Large intestine (tissue), 3 donors: ENCODE data around the gene NKTR. TPM values are rescaled to one million over a fixed set of nuclear protein-coding genes. Genes with fewer than 3 reads are reported as not detected.
"Not testable (repeated sequence)": the region's sequence is repeated elsewhere in the genome, so short reads cannot be mapped to it uniquely, and the experiment has no call there.

ENCODE experiments used
- DNase-seq, 2 donors: peaks; one replicate each; pipeline versions ENCODE4 v3.0.0 to v3.0.0-alpha.2; 2013
- H3K27ac ChIP-seq: one replicate; pipeline ENCODE4 v1.5.1; 2013; ENCODE audit warnings: low read length
- H3K27me3 ChIP-seq: 2 replicates; pipeline ENCODE4 v1.6.1; 2013; ENCODE audit warnings: low read length; ENCODE audit not compliant: control insufficient read depth, insufficient read depth
- H3K36me3 ChIP-seq: 2 replicates; pipeline ENCODE4 v1.6.1; 2013; ENCODE audit warnings: low read length; ENCODE audit not compliant: control insufficient read depth, insufficient read depth
- H3K4me1 ChIP-seq: one replicate; pipeline ENCODE4 v1.6.1; 2013; ENCODE audit warnings: low read length; ENCODE audit not compliant: control insufficient read depth, insufficient read depth
- H3K4me3 ChIP-seq: one replicate; pipeline ENCODE4 v1.5.1; 2013; ENCODE audit warnings: low read length
- H3K9me3 ChIP-seq: one replicate; pipeline ENCODE4 v1.6.1; 2013; ENCODE audit warnings: mild to moderate bottlenecking, low read depth, low read length, moderate library complexity; ENCODE audit not compliant: control insufficient read depth
- WGBS: methylation state at CpG from one replicate; pipeline ENCODE4 v1.1.5; 2013; ENCODE audit warnings: low lambda C conversion rate; ENCODE audit not compliant: insufficient coverage; 5-methylcytosine and 5-hydroxymethylcytosine counted together
- polyA plus RNA-seq: library from polyadenylated mRNA; unstranded; fragments of 120-200 nt; gene quantifications from one replicate; pipeline ENCODE4 v1.2.1, GENCODE V29; 2013

NKTR gene
- polyA plus RNA-seq, 1 donor = 138 TPM

- no peak for DNase-seq
- Histone ChIP-seq H3K27ac (no peak overlapping the region), H3K36me3 (peaks cover 16% of the 10 kb centered on the region), H3K4me3 (no peak overlapping the region), H3K27me3 (no peaks in the 10 kb centered on the region), H3K9me3 (no peaks in the 10 kb centered on the region), H3K4me1 (peaks cover 13% of the 10 kb centered on the region)
- no CpG with 5 or more reads among the region's 1 CpG for WGBS
Observed at GRCh38 chr3:42593635-42594034, 6.9 kb upstream of the NKTR start.

DNA sequence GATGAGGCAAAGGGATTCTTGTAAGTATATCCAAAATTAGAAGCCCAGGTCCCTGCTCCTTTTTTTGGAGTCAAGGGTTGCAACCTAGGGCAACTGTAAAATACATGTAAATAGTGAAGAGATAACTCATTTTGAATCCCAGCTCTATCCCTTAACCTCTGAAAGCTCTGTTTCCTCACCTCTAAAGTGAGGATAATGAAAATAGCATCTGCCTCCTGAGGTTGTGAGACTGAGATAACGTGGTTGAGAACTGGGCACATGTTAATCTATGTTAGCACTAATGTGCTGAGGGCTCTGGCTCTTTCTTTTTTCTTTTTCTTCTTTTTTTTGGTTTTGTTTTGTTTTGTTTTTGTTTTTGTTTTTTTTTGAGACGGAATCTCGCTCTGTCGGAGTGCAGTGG is 4.8 kb upstream of the NKTR start:
- Histone ChIP-seq H3K27me3 (no peaks in the 10 kb centered on the region), H3K4me3 (no peak overlapping the region), H3K4me1 (peaks cover 9% of the 10 kb centered on the region), H3K36me3 (peaks cover 16% of the 10 kb centered on the region), H3K27ac (no peak overlapping the region), H3K9me3 (no peaks in the 10 kb centered on the region)
- WGBS = 96% methylated on average over 4 of the region's 4 CpGs
- no peak for DNase-seq

- not testable (repeated sequence) for DNase-seq, H3K27me3 ChIP-seq, H3K27ac ChIP-seq, H3K4me1 ChIP-seq, H3K4me3 ChIP-seq, H3K9me3 ChIP-seq
- no CpG with 5 or more reads among the region's 7 CpGs for WGBS
- peaks cover 16% of the 10 kb centered on the region for H3K36me3 ChIP-seq
Observed at GRCh38 chr3:42597098-42597497, 3.4 kb upstream of the NKTR start.

GRCh38 chr3:42600958-42601675 is 631 bp downstream of the NKTR start:
- peak in 1 of 2 donors; percentile 75 for DNase-seq
- Histone ChIP-seq H3K36me3 (no peaks in the 10 kb centered on the region), H3K9me3 (no peaks in the 10 kb centered on the region), H3K27me3 (no peaks in the 10 kb centered on the region), H3K4me3 (peak overlapping the region; percentile 97), H3K27ac (peak overlapping the region; percentile 91), H3K4me1 (peaks cover 7% of the 10 kb centered on the region)
- WGBS = 0% methylated on average over 1 of the region's 31 CpGs

DNA sequence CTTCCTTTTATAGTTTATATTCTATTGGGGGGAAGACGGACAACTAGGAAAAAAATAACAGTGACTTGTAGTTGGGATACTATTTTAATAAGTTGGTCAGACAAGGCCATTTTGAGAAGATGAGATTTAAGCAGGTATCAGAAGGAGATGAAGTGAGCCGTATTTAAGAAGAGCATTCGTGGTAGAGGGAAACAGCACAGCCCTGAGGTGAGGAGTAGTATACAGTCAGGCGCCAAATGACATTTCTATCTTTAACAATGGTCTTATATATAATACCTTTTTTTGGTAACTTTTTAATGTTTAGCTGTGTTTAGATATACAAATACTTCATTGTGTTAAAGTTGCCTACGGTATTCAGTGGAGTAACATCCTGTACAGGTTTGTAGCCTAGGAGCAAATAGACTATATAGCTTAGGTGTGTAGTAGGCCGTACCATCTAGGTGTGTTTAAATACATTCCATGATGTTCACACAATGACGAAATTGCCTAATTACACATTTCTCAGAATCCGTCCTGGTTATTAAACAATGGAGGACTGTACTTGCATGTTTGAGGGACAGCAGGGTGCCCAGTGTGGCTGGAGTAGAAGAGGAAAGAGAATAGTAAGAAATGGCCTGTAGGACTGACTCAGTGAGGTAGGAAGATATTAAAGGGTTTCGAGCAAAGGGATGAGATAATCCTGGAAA is 1.6 kb downstream of the NKTR start:
- Histone ChIP-seq H3K27ac (no peak overlapping the region), H3K9me3 (no peaks in the 10 kb centered on the region), H3K36me3 (peaks cover 4% of the 10 kb centered on the region), H3K4me3 (peak overlapping the region; percentile 97), H3K4me1 (peaks cover 7% of the 10 kb centered on the region), H3K27me3 (no peaks in the 10 kb centered on the region)
- WGBS = 100% methylated on average over 1 of the region's 9 CpGs
- DNase-seq = peak in 1 of 2 donors; percentile 37

GRCh38 chr3:42602961-42603360 is 2.5 kb downstream of the NKTR start:
- no peak overlapping the region for H3K4me3 ChIP-seq

GRCh38 chr3:42605546-42606173 is 5.2 kb downstream of the NKTR start:
- Histone ChIP-seq H3K4me1 (peaks cover 7% of the 10 kb centered on the region), H3K36me3 (peaks cover 17% of the 10 kb centered on the region), H3K9me3 (no peaks in the 10 kb centered on the region), H3K4me3 (no peak overlapping the region), H3K27ac (no peak overlapping the region), H3K27me3 (no peaks in the 10 kb centered on the region)
- DNase-seq = no peak
- 80% methylated on average over 1 of the region's 5 CpGs for WGBS

More at GRCh38 chr3:42602961-42603360, 2.5 kb downstream of the NKTR start:
- 100% methylated on average over 1 of the region's 1 CpG for WGBS
- Histone ChIP-seq H3K36me3 (peaks cover 6% of the 10 kb centered on the region), H3K27ac (no peak overlapping the region), H3K4me1 (peaks cover 7% of the 10 kb centered on the region), H3K9me3 (no peaks in the 10 kb centered on the region), H3K27me3 (no peaks in the 10 kb centered on the region)
- no peak for DNase-seq

DNA sequence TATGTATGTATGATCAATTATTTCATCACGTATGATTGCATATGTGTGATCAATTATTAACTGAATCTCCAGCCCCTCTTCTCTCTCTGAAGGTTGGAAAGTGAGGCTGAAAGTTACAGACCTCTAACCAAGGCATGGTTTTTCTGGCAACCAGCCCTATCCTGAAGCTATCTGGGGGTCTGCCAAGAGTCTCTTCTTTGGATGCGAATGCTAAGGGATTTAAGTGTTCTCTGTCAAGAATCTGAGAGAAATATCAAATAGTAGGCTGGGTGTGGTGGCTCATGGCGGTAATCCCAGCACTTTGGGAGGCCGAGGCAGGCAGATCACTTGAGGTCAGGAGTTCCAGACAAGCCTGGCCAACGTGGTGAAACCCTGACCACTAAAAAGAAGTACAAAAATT is 8.1 kb downstream of the NKTR start:
- no peaks in the 10 kb centered on the region for H3K4me1 ChIP-seq
- H3K36me3 ChIP-seq = peaks cover 17% of the 10 kb centered on the region
- no peak for DNase-seq
- no peaks in the 10 kb centered on the region for H3K9me3 ChIP-seq
- WGBS = no CpG with 5 or more reads among the region's 5 CpGs
- H3K4me3 ChIP-seq = no peak overlapping the region
- no peak overlapping the region for H3K27ac ChIP-seq
- no peaks in the 10 kb centered on the region for H3K27me3 ChIP-seq

GRCh38 chr3:42610976-42611375 is 10.5 kb downstream of the NKTR start:
- WGBS = no CpG with 5 or more reads among the region's 1 CpG
- no peak for DNase-seq
- H3K9me3 ChIP-seq = no peaks in the 10 kb centered on the region
- H3K4me1 ChIP-seq = no peaks in the 10 kb centered on the region
- H3K27ac ChIP-seq = no peak overlapping the region
- peaks cover 17% of the 10 kb centered on the region for H3K36me3 ChIP-seq
- no peaks in the 10 kb centered on the region for H3K27me3 ChIP-seq
- no peak overlapping the region for H3K4me3 ChIP-seq

GRCh38 chr3:42612217-42612616 is 11.7 kb downstream of the NKTR start:
- H3K36me3 ChIP-seq = peaks cover 15% of the 10 kb centered on the region
- WGBS = 60% methylated on average over 1 of the region's 1 CpG
- H3K27ac ChIP-seq = no peak overlapping the region
- H3K27me3 ChIP-seq = no peaks in the 10 kb centered on the region
- no peak for DNase-seq
- no peaks in the 10 kb centered on the region for H3K9me3 ChIP-seq
- no peak overlapping the region for H3K4me3 ChIP-seq
- no peaks in the 10 kb centered on the region for H3K4me1 ChIP-seq
